GM19397 (cell line): ENCODE measurements around the gene CIC.

Source experiments
- ATAC-seq: cut with Tn5 transposase; IDR thresholded peaks from one replicate; pipeline ENCODE4 v1.9.1; 2021; ENCODE audit warnings: mild to moderate bottlenecking, moderate library complexity; ENCODE audit not compliant: unreplicated experiment

CIC gene

DNA sequence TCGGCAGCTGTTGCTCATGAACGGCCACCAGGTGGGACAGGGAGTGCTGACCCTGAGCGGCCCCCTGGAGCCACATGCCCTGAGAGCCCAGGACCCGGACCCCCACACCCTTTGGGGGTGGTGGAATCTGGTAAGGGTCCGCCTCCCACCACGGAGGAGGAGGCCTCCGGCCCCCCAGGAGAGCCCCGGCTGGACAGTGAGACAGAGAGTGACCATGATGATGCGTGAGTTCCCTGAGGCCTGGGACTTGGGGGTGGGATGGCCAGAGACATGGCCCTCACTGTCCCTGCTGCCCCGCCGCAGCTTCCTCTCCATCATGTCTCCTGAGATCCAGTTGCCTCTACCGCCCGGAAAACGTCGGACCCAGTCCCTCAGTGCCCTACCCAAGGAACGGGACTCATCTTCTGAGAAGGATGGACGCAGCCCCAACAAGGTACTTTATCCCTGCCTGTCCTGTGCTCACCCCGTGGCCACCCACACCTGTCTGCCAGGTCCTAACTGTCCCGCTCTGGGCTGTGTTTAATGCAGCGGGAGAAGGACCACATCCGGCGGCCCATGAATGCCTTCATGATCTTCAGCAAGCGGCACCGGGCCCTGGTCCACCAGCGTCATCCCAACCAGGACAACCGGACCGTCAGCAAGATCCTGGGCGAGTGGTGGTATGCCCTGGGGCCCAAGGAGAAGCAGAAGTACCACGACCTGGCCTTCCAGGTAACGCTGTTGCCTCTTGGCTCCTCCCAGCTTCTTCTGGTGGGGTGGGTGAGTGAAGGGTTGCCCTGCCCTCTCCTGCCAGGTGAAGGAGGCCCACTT, 18.2 kb downstream of the CIC start:
- ATAC-seq = no peak

DNA sequence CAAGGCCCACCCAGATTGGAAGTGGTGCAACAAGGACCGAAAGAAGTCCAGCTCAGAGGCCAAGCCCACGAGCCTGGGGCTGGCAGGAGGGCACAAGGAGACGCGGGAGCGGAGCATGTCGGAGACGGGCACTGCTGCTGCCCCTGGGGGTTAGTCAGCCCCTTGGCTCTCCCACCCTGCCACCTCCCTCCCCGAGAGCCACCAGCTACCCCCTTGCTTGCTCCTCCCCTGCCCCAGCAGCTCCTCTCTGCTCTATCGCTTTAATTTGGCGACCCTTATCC, 18.7 kb downstream of the CIC start:
- ATAC-seq = no peak

DNA sequence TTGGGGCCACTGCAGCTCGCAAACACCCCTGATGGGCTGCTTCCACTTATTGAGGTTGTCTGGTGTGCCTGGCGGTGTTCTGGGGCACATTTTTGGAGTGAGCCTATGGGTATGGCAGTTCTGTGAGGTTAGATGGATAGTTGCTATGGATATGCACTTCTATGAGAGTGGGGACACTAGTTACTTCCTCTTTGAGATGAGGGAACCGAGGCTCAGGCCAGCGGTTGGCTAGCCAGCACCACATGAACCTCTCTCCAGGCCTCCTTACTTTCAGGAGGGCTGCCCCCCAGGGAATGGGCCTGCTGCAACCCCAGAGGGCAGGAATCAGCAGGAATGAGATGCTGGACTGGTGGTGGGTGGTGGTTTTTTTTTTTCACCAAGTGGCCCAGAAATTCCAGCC, 19.3 kb downstream of the CIC start:
- no peak for ATAC-seq

DNA sequence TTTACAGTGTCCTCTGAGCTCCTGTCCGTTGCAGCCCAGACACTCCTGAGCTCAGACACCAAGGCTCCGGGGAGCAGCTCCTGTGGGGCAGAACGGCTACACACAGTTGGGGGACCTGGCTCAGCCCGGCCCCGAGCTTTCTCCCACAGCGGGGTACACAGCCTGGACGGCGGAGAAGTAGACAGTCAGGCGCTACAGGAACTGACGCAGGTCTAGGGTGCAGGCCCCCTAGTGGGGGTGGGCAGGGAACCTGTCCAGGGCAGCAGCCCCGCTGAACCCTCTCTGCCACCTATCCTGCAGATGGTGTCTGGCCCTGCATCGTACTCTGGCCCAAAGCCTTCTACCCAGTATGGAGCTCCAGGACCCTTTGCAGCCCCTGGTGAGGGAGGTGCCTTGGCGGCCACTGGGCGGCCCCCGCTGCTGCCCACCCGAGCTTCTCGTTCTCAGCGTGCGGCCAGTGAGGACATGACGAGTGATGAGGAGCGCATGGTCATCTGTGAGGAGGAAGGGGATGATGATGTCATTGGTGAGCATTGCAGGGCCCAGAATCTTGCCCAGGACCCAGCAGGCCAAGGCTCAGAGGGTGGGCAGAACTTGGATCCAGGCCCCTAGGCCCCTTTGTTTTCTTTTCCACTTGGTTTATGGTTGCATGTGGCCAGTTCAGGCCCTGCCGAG, 20.0 kb downstream of the CIC start:
- ATAC-seq = no peak

DNA sequence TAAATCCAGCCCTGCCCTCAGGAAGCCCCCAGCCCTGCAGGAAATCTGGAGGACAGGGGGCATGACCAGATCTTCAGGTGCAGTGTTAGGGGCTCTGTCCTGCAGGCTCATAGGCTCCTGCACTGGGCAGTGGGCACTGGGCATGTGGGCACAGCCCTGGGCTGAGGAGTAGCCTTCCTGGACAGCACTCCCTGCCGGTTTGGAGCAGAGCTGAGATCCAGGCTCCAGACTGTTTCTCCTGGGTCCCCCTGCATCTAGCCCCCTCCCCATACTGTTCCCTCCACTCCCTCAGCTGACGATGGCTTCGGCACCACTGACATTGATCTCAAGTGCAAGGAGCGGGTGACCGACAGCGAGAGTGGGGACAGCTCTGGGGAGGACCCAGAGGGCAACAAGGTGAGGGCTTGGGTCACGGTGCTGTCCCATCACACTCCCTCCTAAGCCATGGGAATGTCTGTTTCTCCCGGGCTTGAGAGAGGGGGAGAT, 20.5 kb downstream of the CIC start:
- ATAC-seq = no peak

DNA sequence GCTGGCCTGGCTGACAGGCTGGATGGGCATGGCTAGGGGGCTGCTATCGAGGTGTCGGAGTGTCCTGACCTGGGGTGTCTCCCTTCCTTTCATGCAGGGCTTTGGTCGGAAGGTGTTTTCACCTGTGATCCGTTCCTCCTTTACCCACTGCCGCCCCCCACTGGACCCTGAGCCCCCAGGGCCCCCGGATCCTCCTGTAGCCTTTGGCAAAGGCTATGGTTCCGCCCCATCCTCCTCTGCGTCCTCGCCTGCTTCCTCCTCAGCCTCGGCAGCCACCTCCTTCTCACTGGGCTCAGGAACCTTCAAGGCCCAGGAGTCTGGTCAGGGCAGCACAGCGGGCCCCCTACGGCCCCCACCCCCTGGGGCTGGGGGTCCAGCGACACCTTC, 21.1 kb downstream of the CIC start:
- no peak for ATAC-seq

DNA sequence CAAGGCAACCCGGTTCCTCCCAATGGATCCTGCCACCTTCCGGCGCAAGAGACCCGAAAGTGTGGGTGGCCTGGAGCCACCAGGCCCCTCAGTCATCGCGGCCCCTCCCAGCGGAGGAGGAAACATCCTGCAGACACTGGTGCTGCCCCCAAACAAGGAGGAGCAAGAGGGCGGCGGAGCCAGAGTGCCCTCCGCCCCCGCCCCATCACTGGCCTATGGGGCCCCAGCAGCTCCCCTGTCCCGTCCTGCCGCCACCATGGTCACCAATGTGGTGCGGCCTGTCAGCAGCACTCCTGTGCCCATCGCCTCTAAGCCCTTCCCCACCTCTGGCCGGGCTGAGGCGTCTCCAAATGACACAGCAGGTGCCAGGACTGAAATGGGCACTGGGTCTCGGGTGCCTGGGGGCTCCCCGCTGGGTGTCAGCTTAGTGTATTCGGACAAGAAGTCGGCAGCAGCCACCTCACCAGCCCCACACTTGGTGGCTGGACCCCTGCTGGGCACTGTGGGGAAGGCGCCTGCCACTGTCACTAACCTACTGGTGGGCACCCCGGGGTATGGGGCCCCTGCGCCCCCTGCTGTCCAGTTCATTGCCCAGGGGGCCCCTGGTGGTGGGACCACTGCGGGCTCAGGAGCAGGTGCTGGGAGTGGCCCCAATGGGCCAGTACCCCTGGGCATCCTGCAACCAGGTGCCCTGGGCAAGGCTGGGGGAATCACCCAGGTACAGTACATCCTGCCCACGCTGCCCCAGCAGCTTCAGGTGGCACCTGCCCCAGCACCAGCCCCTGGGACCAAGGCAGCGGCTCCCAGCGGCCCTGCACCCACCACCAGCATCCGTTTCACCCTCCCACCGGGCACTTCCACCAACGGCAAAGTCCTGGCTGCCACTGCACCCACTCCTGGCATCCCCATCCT, 21.7 kb downstream of the CIC start:
- no peak for ATAC-seq

DNA sequence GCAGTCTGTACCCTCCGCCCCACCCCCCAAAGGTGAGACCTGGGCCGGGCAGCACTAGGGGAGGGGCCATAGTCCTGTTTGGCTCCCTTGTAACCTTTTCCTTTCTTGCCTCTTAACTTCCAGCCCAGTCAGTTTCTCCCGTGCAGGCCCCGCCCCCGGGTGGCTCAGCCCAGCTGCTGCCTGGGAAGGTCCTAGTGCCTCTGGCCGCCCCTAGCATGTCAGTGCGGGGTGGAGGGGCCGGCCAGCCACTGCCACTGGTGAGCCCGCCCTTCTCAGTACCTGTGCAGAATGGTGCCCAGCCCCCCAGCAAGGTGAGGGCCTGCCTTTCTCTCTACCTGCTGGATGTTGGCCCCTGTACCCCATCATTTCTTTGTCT, 22.4 kb downstream of the CIC start:
- ATAC-seq = no peak

DNA sequence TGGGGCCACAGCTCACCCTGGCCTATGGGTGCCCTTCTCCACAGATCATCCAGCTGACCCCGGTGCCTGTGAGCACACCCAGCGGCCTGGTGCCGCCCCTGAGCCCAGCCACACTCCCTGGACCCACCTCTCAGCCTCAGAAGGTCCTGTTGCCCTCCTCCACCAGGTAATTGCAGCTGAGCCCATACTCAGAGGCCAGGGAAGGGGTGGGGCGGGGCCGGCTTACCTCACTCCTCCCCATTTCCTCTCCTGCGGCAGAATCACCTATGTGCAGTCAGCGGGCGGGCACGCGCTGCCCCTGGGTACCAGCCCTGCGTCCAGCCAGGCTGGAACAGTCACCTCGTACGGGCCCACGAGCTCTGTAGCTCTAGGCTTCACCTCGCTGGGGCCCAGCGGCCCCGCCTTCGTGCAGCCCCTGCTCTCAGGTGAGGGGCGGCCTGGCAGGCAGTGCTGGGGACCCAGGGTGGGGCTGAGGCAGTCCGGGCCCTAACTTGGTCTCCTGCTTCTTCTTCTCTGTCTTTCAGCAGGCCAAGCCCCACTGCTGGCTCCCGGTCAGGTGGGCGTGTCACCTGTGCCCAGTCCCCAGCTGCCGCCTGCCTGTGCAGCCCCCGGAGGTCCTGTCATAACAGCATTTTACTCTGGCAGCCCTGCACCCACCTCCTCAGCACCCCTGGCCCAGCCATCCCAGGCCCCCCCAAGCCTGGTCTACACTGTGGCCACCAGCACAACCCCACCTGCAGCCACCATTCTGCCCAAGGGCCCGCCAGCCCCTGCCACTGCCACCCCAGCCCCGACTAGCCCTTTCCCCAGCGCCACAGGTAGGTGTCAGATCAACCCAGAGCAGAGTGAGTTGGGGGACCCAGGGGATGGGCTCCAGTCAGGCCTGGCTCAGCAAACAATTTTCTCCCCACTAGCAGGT, 23.2 kb downstream of the CIC start:
- no peak for ATAC-seq

DNA sequence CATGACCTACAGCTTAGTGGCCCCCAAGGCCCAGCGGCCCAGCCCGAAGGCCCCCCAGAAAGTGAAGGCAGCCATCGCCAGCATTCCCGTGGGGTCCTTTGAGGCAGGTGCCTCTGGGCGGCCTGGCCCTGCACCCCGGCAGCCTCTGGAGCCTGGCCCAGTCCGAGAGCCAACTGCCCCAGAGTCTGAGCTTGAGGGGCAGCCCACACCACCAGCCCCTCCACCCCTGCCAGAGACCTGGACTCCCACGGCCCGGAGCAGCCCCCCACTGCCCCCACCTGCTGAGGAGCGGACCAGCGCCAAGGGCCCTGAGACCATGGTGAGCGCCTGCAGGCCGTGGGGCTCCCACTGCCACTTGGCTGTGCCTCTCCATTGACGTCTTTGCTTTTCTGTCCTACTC, 23.9 kb downstream of the CIC start:
- ATAC-seq = no peak

DNA sequence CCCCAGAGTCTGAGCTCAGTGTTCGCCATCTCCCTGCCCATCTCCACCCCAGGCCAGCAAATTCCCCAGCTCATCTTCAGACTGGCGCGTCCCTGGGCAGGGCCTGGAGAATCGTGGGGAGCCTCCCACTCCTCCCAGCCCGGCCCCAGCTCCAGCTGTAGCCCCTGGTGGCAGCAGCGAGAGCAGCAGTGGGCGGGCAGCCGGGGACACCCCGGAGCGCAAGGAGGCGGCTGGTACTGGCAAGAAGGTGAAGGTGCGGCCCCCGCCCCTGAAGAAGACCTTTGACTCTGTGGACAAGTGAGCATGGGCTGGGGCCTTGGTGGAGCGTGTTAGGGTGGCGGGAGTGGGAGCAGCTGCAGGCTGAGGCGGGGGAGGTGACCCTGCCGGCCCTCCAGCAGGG, 24.5 kb downstream of the CIC start:
- no peak for ATAC-seq

DNA sequence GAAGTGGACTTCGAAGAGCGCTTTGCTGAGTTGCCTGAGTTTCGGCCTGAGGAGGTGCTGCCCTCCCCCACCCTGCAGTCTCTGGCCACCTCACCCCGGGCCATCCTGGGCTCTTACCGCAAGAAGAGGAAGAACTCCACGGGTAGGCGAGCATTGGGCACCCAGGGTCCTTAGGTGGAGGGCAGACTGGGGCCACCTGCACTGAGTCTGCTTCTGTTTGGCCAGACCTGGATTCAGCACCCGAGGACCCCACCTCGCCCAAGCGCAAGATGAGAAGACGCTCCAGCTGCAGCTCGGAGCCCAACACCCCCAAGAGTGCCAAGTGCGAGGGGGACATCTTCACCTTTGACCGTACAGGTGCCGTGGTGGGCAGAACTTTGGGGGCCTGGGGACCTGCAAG, 24.9 kb downstream of the CIC start:
- no peak for ATAC-seq

DNA sequence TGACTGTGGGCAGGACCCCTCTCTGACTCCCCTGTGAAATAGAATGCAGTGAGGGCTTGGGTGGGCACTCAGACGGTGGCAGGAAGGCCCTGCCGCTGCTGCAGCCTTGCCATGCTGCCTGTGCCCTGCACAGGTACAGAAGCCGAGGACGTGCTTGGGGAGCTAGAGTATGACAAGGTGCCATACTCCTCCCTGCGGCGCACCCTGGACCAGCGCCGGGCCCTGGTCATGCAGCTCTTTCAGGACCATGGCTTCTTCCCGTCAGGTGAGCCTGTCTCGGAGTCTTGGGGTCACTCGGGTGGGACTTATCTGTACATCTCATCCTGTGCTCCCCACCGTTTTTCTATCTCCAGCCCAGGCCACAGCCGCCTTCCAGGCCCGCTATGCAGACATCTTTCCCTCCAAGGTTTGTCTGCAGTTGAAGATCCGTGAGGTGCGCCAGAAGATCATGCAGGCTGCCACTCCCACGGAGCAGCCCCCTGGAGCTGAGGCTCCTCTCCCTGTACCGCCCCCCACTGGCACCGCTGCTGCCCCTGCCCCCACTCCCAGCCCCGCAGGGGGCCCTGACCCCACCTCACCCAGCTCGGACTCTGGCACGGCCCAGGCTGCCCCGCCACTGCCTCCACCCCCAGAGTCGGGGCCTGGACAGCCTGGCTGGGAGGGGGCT, 25.6 kb downstream of the CIC start:
- no peak for ATAC-seq

DNA sequence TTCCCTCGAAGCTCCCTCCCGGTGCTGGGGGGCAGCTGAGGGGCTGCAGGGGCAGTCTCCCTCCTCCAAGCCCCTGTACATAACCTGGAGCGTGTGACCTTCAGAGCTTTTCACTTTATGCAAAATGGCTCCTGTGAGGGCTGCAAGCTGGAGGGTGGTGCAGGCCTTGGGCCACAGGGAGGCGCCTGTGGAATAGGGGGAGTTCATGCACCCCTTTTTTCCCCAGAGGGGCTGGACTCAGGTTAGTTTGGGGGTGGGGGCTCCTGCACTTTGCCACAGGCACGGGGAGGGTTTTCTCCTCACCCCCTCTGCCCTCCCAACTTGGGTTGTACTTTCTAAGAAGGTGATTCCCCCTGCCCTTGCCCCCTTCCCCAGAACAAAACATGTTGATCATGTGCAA, 26.3 kb downstream of the CIC start:
- ATAC-seq = no peak

DNA sequence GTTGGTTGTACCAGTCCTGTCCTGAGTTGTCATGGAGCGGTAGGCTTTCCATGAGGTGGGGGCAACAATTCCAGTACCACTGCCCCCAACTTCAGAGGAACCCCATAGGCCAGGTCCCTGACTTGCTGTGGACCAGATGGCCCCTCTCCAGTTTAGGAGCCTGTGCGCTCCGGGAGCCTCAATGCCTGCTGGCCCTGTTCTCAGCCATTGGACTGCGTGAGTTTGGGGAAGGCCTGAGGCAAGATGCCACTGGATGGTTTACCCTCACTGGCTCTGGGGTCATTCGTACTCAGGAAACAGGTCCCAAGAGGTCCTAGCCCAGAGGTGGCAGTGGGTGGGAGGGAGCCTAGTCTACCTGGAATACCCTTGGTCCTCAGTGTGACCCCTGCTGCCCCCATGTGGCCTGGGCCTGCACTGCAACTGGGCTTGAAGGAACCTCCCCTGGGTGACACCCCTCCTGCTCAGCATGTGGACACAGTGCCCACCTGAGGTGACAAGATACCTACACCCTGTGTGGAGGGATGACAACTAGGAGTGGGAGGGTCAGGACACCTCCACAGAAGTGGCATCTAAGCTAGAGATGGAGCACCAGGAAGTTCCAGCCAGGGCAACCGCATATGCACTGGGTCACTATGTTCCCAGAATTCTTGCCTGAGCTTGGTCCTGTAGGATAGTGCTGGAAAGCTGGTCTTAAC, 26.9 kb downstream of the CIC start:
- no peak for ATAC-seq

DNA sequence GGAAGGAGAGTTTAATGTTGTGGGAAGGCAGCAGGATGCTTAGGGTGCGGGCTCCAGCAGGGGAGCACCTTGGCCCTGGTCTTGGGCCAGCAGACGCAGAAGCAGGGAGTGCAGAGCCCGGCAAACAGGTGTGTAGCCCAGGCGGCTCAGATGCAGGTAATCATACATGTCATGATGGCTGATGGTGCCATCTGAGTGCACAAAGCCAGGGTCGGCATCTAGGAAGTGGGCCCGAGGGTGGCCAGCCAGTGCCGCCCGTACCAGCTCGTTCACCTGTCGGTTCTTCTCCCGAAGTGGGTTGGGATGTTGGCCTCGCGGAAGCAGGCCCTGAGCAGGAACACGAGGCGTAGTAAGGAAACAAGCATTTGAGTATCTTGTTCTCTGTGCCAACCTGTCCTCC, 28.0 kb downstream of the CIC start:
- ATAC-seq = no peak

DNA sequence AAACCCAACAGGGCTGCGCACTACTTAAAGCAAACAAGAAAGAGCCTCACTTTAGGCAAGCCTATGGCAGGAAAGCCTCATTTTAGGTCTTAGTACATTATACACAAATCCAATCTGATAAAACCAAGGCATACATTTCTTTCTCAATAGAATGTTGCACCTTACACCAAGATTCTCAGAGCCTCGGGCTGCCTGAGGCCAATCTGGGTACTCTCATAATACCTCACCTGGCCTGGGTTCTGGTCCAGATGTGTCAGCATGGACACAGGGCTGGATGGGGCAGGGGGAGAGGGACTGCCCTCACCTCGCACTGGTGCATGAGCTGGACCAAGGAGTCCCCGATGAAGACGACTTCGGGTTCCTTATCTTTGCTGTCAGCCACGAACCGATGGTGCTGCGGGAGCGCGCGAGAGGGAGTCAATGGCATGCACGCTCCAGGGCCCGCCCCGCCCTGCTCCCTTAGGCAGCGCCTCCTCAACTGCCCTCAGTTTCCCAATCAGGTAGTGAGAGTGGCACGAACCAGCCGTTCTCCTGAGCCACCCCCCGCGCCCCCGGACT, 32.7 kb downstream of the CIC start, which contains the start of gene PRR19:
TSS of gene PRR19 (plus strand) at position 487 of the 558 bp plus-strand sequence. CDS start 7,453 bp downstream, outside the sequence.
- no peak for ATAC-seq

DNA sequence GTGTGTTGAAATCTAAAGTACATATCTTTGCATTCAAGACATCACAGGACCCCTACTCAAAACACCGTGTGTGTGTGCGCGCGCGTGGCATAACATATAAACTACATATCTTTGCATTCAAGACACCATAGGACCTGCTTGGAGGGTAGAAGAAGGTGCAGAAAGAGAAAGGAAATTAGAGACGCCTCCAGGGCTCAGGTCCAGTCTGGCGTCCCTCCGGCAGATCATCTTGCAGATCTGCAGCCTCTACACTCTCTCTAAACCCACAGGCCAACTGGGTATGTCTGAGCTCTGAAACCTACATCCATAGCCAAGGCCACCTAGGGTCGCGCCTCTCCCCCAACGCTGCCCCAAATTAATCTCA, 34.0 kb downstream of the CIC start:
- no peak for ATAC-seq

DNA sequence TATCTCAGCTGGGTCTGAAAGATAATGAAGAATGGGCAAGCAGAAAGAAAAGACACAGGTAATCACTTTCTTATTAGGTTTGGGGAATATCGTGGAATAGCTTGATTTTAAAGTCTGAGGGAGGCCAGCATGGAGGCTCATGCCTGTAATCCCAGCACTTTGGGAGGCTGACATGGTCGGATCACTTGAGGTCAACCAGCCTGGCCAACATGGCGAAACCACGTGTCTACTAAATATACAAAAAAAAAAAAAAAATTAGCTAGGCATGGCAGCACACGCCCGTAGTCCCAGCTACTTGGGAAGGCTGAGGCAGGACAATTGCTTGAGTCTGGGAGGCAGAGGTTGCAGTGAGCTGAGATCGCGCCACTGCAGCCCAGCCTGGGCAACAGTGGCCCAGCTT, 34.8 kb downstream of the CIC start:
- no peak for ATAC-seq
